Measurements from ENCODE around the gene MED13L. TPM values are rescaled to one million over a fixed set of nuclear protein-coding genes. Genes with fewer than 3 reads are reported as not detected.

The MED13L gene
- total and polyA plus RNA-seq, 12 donors: 9.4 to 76.5 (median 64.2) TPM

GRCh38 chr12:116087962-116088361, 189.5 kb downstream of the MED13L start:
- DNase-seq: no peak
- Histone ChIP-seq H3K27ac (no peak overlapping the region), H3K4me3 (no peak overlapping the region), H3K36me3 (no peaks in the 10 kb centered on the region), H3K9me3 (peaks cover 0 to 5% (median 0%) of the 10 kb centered on the region in 11 donors), H3K4me1 (peaks cover 0 to 24% (median 5%) of the 10 kb centered on the region in 9 donors), H3K27me3 (no peaks in the 10 kb centered on the region)
- no peak for ATAC-seq
- WGBS, 2 donors: 62 to 77% methylated on average over 1 of the region's 1 CpG
- no peak for TF ChIP-seq CTCF (IDR thresholded peaks at IDR 0.05)
- intact Hi-C loops (cut with DNase I): no loop called here

- Histone ChIP-seq H3K27me3 (no peaks in the 10 kb centered on the region), H3K36me3 (no peaks in the 10 kb centered on the region), H3K4me3 (no peak overlapping the region), H3K4me1 (peaks cover 0 to 24% (median 0%) of the 10 kb centered on the region in 9 donors), H3K9me3 (peaks cover 0 to 5% (median 0%) of the 10 kb centered on the region in 11 donors), H3K27ac (no peak overlapping the region)
- DNase-seq (no peak), ATAC-seq (no peak)
- intact Hi-C loops (cut with DNase I): no loop called here
- no peak for TF ChIP-seq CTCF (IDR thresholded peaks at IDR 0.05)
- 84 to 86% methylated on average over 3 of the region's 3 CpGs for WGBS, 2 donors
These were observed 190.1 kb downstream of the MED13L start for GRCh38 chr12:116087399-116087798.

- Histone ChIP-seq H3K9me3 (no peaks in the 10 kb centered on the region), H3K4me3 (no peak overlapping the region), H3K4me1 (peaks cover 0 to 2% (median 0%) of the 10 kb centered on the region in 9 donors), H3K27ac (no peak overlapping the region), H3K36me3 (peaks cover 0 to 3% (median 0%) of the 10 kb centered on the region in 9 donors), H3K27me3 (no peaks in the 10 kb centered on the region)
- intact Hi-C loops (cut with DNase I): no loop called here
- 93% methylated on average over 3 of the region's 3 CpGs for WGBS, 2 donors
- TF ChIP-seq CTCF (IDR thresholded peaks at IDR 0.05): no peak
- ATAC-seq (no peak), DNase-seq (no peak)
These were observed 197.1 kb downstream of the MED13L start for GRCh38 chr12:116080415-116080814.

- no peaks in the 10 kb centered on the region for H3K27me3 ChIP-seq
- ATAC-seq (no peak), DNase-seq (no peak)
- H3K27ac ChIP-seq: no peak overlapping the region
- H3K9me3 ChIP-seq: no peaks in the 10 kb centered on the region
- TF ChIP-seq CTCF (IDR thresholded peaks at IDR 0.05): no peak
- intact Hi-C loops (cut with DNase I): no loop called here
- peaks cover 0 to 12% (median 6%) of the 10 kb centered on the region in 9 donors for H3K4me1 ChIP-seq
- WGBS, 2 donors: 97% methylated on average over 1 of the region's 1 CpG
- H3K36me3 ChIP-seq: peaks cover 0 to 3% (median 0%) of the 10 kb centered on the region in 9 donors
- no peak overlapping the region for H3K4me3 ChIP-seq
These were observed 199.1 kb downstream of the MED13L start for GRCh38 chr12:116078396-116078795.

Data from heart right ventricle (tissue), 16 donors.